ENCODE measurements around the gene KCNG2.

Gene KCNG2

GRCh38 chr18:79786304-79786703 is 11.4 kb upstream of the KCNG2 start:
- DNase-seq = no peak

- DNase-seq = no peak
Observed at GRCh38 chr18:79786786-79787526, 10.8 kb upstream of the KCNG2 start.

GRCh38 chr18:79787527-79787864 is 10.2 kb upstream of the KCNG2 start:
- DNase-seq = no peak

GRCh38 chr18:79787865-79788733 is 9.6 kb upstream of the KCNG2 start:
- DNase-seq = no peak

- DNase-seq = no peak
Observed at GRCh38 chr18:79788734-79789085, 9.0 kb upstream of the KCNG2 start.

- DNase-seq = no peak
Observed at GRCh38 chr18:79789091-79789891, 8.4 kb upstream of the KCNG2 start.

GRCh38 chr18:79789901-79790890 is 7.5 kb upstream of the KCNG2 start:
- peak; percentile 50 for DNase-seq

GRCh38 chr18:79790996-79791972 is 6.5 kb upstream of the KCNG2 start:
- DNase-seq = no peak

GRCh38 chr18:79792096-79792987 is 5.4 kb upstream of the KCNG2 start:
- no peak for DNase-seq

- DNase-seq = no peak
Observed at GRCh38 chr18:79792988-79793355, 4.8 kb upstream of the KCNG2 start.

GRCh38 chr18:79794846-79795245 is 2.9 kb upstream of the KCNG2 start:
- no peak for DNase-seq

- no peak for DNase-seq
Observed at GRCh38 chr18:79795446-79795845, 2.3 kb upstream of the KCNG2 start.

- no peak for DNase-seq
Observed at GRCh38 chr18:79796016-79796415, 1.7 kb upstream of the KCNG2 start.

- peak; percentile 12 for DNase-seq
Observed at GRCh38 chr18:79796531-79797405, 970 bp upstream of the KCNG2 start.

GRCh38 chr18:79798346-79798998 is 734 bp downstream of the KCNG2 start:
- no peak for DNase-seq

GRCh38 chr18:79798999-79799370 is 1.2 kb downstream of the KCNG2 start:
- DNase-seq = no peak

- DNase-seq = no peak
Observed at GRCh38 chr18:79799619-79800370, 2.1 kb downstream of the KCNG2 start.
